SU-DHL-6 (cell line): ENCODE measurements around the gene PASK.

ENCODE experiments used
- H2AFZ ChIP-seq: fragments of 200-600 bp; sonication (generic); 2 replicates; pipeline ENCODE4 v1.6.1; 2014; ENCODE audit warnings: low read depth, mild to moderate bottlenecking, moderate library complexity, mixed read lengths, antibody characterized with exemption, low read length; ENCODE audit not compliant: severe bottlenecking
- H3F3A ChIP-seq: fragments of 200-600 bp; shearing (Covaris generic); 2 replicates; pipeline ENCODE4 v1.6.0; 2016; ENCODE audit warnings: antibody characterized with exemption, mild to moderate bottlenecking; ENCODE audit not compliant: insufficient read depth
- H3K27ac ChIP-seq: fragments of 200-600 bp; sonication (generic); 2 replicates; pipeline ENCODE4 v1.5.1; 2016; ENCODE audit warnings: low read depth, mild to moderate bottlenecking, low read length, moderate library complexity, mixed read lengths
- H3K27me3 ChIP-seq: fragments of 200-600 bp; sonication (generic), shearing (Covaris generic); 2 replicates; pipeline ENCODE4 v1.6.0; 2014; ENCODE audit warnings: mild to moderate bottlenecking, low read length
- H3K36me3 ChIP-seq: fragments of 200-600 bp; sonication (generic); 2 replicates; pipeline ENCODE4 v1.6.1; 2014; ENCODE audit warnings: mild to moderate bottlenecking, low read length, mixed read lengths
- H3K4me2 ChIP-seq: fragments of 300-600, 200-600 bp; shearing (Covaris generic), sonication (generic); 2 replicates; pipeline ENCODE4 v1.6.0; 2014; ENCODE audit warnings: low read length, low read depth, mild to moderate bottlenecking; ENCODE audit not compliant: poor library complexity, severe bottlenecking
- H3K4me3 ChIP-seq: fragments of 200-600 bp; sonication (generic); 2 replicates; pipeline ENCODE4 v1.5.1; 2014; ENCODE audit warnings: antibody characterized with exemption, low read length, mild to moderate bottlenecking, mixed read lengths; ENCODE audit not compliant: insufficient read depth, poor library complexity, severe bottlenecking
- H3K79me2 ChIP-seq: fragments of 200-600 bp; sonication (generic); 2 replicates; pipeline ENCODE4 v1.6.1; 2014; ENCODE audit warnings: mild to moderate bottlenecking, low read length, moderate library complexity; ENCODE audit not compliant: insufficient read depth
- H3K9ac ChIP-seq: fragments of 200-600 bp; sonication (generic); 2 replicates; pipeline ENCODE4 v1.7.0; 2014; ENCODE audit warnings: mild to moderate bottlenecking, low read length
- H3K9me2 ChIP-seq: fragments of 200-600 bp; sonication (generic); replicated peaks from 2 replicates; pipeline ENCODE4 v1.6.1; 2014; ENCODE audit warnings: low read length; ENCODE audit not compliant: insufficient read depth
- H3K9me3 ChIP-seq: fragments of 200-600 bp; sonication (generic); 2 replicates; pipeline ENCODE4 v1.6.1; 2014; ENCODE audit warnings: low read length, mixed read lengths; ENCODE audit not compliant: insufficient read depth
- H4K20me1 ChIP-seq: fragments of 200-600 bp; sonication (generic); 2 replicates; pipeline ENCODE4 v1.6.1; 2014; ENCODE audit warnings: low read depth, mild to moderate bottlenecking, antibody characterized with exemption, low read length, moderate library complexity, mixed read lengths
- CTCF ChIP-seq: fragments of 200-600 bp; sonication (generic); IDR thresholded peaks from one replicate; pipeline ENCODE4 v1.5.1; 2017; ENCODE audit warnings: antibody characterized with exemption, mild to moderate bottlenecking, low read length, moderate library complexity; ENCODE audit not compliant: insufficient read depth, poor library complexity, severe bottlenecking
- EZH2phosphoT487 ChIP-seq: fragments of 200-600 bp; sonication (generic), shearing (Covaris generic); conservative IDR thresholded peaks from 2 replicates; pipeline ENCODE4 v1.6.1; 2018; ENCODE audit warnings: mild to moderate bottlenecking, antibody characterized with exemption, low read length, moderate library complexity, mixed read lengths

The PASK gene

GRCh38 chr2:241156971-241157441 is 7.7 kb upstream of the PASK start:
- Histone ChIP-seq H3F3A (no peaks in the 10 kb centered on the region), H4K20me1 (no peaks in the 10 kb centered on the region), H3K27ac (no peak overlapping the region), H3K9me2 (no peaks in the 10 kb centered on the region), H3K9ac (no peak overlapping the region), H3K4me3 (no peak overlapping the region), H3K9me3 (no peaks in the 10 kb centered on the region), H3K27me3 (no peaks in the 10 kb centered on the region), H3K4me2 (no peak overlapping the region), H2AFZ (no peak overlapping the region), H3K79me2 (peaks cover 9% of the 10 kb centered on the region; the same call in 1 of the 2 replicates), H3K36me3 (no peaks in the 10 kb centered on the region)
- TF ChIP-seq CTCF (no peak), EZH2phosphoT487 (no peak)

GRCh38 chr2:241155936-241156335 is 6.7 kb upstream of the PASK start:
- H3K9me3 ChIP-seq, result no peaks in the 10 kb centered on the region
- H3K9ac ChIP-seq, result no peak overlapping the region
- no peak overlapping the region for H3K27ac ChIP-seq
- H4K20me1 ChIP-seq, result no peaks in the 10 kb centered on the region
- H3K36me3 ChIP-seq, result no peaks in the 10 kb centered on the region
- H2AFZ ChIP-seq, result no peak overlapping the region
- peaks cover 20% of the 10 kb centered on the region; the same call in 1 of the 2 replicates for H3K79me2 ChIP-seq
- no peak for TF ChIP-seq EZH2phosphoT487
- no peak for TF ChIP-seq CTCF
- H3K4me3 ChIP-seq, result no peak overlapping the region
- no peak overlapping the region for H3K4me2 ChIP-seq
- no peaks in the 10 kb centered on the region for H3K9me2 ChIP-seq
- no peaks in the 10 kb centered on the region for H3F3A ChIP-seq
- H3K27me3 ChIP-seq, result no peaks in the 10 kb centered on the region

- H3K36me3 ChIP-seq, result no peaks in the 10 kb centered on the region
- TF ChIP-seq EZH2phosphoT487 (no peak), CTCF (no peak)
Observed at GRCh38 chr2:241154915-241155314, 5.6 kb upstream of the PASK start.

More at GRCh38 chr2:241154915-241155314, 5.6 kb upstream of the PASK start:
- H3K27me3 ChIP-seq, result no peaks in the 10 kb centered on the region
- H3K79me2 ChIP-seq, result peaks cover 25% of the 10 kb centered on the region; the same call in 1 of the 2 replicates
- H2AFZ ChIP-seq, result no peak overlapping the region
- no peaks in the 10 kb centered on the region for H3K9me3 ChIP-seq
- no peaks in the 10 kb centered on the region for H4K20me1 ChIP-seq
- H3K9me2 ChIP-seq, result no peaks in the 10 kb centered on the region
- no peaks in the 10 kb centered on the region for H3F3A ChIP-seq
- H3K27ac ChIP-seq, result no peak overlapping the region
- no peak overlapping the region for H3K4me2 ChIP-seq
- H3K4me3 ChIP-seq, result no peak overlapping the region
- H3K9ac ChIP-seq, result no peak overlapping the region
